GM12878 (cell line): ENCODE results near the gene UFSP2.

Experiments used
- BMI1 ChIP-seq: fragments of 450-650 bp; IDR thresholded peaks from 2 replicates; pipeline ENCODE4 v1.6.1; 2016; ENCODE audit warnings: mild to moderate bottlenecking, moderate library complexity, borderline replicate concordance
- HDAC2 ChIP-seq: fragments of 200-600 bp; sonication (generic); IDR thresholded peaks from 2 replicates; pipeline ENCODE4 v1.6.1; 2017
- NR2C2 ChIP-seq: IDR thresholded peaks from 2 replicates; pipeline ENCODE4 v1.6.1; 2011; ENCODE audit warnings: borderline replicate concordance, low read depth; ENCODE audit not compliant: control insufficient read depth, insufficient read length
- TARDBP ChIP-seq: IDR thresholded peaks from 2 replicates; pipeline ENCODE4 v1.6.1; 2016; ENCODE audit warnings: borderline replicate concordance

DNA sequence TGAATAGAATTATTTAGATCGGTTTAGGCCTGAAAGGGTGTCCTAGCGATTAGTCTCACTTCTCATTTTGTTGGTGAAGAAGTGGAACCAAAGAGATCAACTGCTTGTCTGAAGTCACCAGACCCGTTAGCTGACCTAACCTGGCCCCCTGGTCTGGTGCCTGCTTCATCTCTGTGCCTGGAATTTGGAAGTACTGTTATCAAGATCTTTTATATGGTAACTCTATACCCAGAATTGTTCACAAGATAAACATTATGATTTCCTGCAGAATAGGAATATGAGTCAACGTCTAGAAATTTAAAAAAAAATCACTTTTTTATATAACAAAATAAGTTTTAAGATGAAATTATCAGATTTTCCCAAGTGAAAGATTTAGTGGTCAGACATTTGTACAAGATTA lies 67.2 kb downstream of the UFSP2 start:
- TF ChIP-seq BMI1, result no peak
- no peak for TF ChIP-seq TARDBP
- TF ChIP-seq HDAC2, result no peak
- no peak for TF ChIP-seq NR2C2
